ENCODE data around the gene SLC4A5. TPM values are rescaled to one million over a fixed set of nuclear protein-coding genes. Genes with fewer than 3 reads are reported as not detected.

SLC4A5 gene
- total RNA-seq, 1 donor from 2014 or later: 4.2 TPM

DNA sequence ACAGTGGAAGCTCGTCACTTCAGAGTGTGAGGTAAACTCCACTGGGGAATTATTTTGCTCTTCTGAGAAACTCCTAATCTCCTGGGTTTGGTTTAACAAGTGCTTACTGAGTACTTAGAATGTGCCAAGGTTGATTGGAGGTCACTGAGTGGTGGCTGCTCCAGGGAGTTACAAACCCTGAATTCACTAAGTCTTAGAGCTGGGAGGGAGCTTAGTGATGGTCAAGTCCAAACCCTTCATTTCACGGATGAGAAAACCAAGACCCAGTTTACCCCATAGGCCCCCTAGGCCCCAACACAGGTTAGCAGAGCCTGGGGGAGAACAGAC lies 52.0 kb downstream of the SLC4A5 start:
- peaks cover 11% of the 10 kb centered on the region for H3K4me1 Mint-ChIP-seq (ENCODE audit: unreplicated experiment)
- DNase-seq (ENCODE audit: low spot score): no peak
- H3K27ac Mint-ChIP-seq (ENCODE audit: unreplicated experiment): no peak overlapping the region
- no peaks in the 10 kb centered on the region for H3K9me3 Mint-ChIP-seq (ENCODE audit: unreplicated experiment)
- peaks cover 3% of the 10 kb centered on the region for H3K36me3 Mint-ChIP-seq (ENCODE audit: low read depth, unreplicated experiment)
- H3K4me3 Mint-ChIP-seq (ENCODE audit: unreplicated experiment): no peak overlapping the region
- no peaks in the 10 kb centered on the region for H3K27me3 Mint-ChIP-seq (ENCODE audit: unreplicated experiment)
- no peak for TF ChIP-seq CTCF (IDR thresholded peaks at IDR 0.05; ENCODE audit: unreplicated experiment)

GRCh38 chr2:74290466-74291217 lies 52.6 kb downstream of the SLC4A5 start:
- no peak for DNase-seq (ENCODE audit: low spot score)
- Mint-ChIP-seq H3K27me3 (ENCODE audit: unreplicated experiment) (no peaks in the 10 kb centered on the region), H3K9me3 (ENCODE audit: unreplicated experiment) (no peaks in the 10 kb centered on the region), H3K4me3 (ENCODE audit: unreplicated experiment) (no peak overlapping the region), H3K4me1 (ENCODE audit: unreplicated experiment) (peaks cover 11% of the 10 kb centered on the region), H3K27ac (ENCODE audit: unreplicated experiment) (no peak overlapping the region), H3K36me3 (ENCODE audit: low read depth, unreplicated experiment) (peaks cover 3% of the 10 kb centered on the region)
- TF ChIP-seq CTCF (IDR thresholded peaks at IDR 0.05; ENCODE audit: unreplicated experiment): no peak

- Mint-ChIP-seq H3K27me3 (ENCODE audit: unreplicated experiment) (no peaks in the 10 kb centered on the region), H3K36me3 (ENCODE audit: low read depth, unreplicated experiment) (peaks cover 3% of the 10 kb centered on the region), H3K4me3 (ENCODE audit: unreplicated experiment) (no peak overlapping the region), H3K4me1 (ENCODE audit: unreplicated experiment) (peaks cover 11% of the 10 kb centered on the region), H3K9me3 (ENCODE audit: unreplicated experiment) (no peaks in the 10 kb centered on the region), H3K27ac (ENCODE audit: unreplicated experiment) (no peak overlapping the region)
- TF ChIP-seq CTCF (IDR thresholded peaks at IDR 0.05; ENCODE audit: unreplicated experiment): no peak
- no peak for DNase-seq (ENCODE audit: low spot score)
These were observed 53.1 kb downstream of the SLC4A5 start for GRCh38 chr2:74290066-74290465.

GRCh38 chr2:74286725-74287124 lies 56.5 kb downstream of the SLC4A5 start:
- no peak for TF ChIP-seq CTCF (IDR thresholded peaks at IDR 0.05; ENCODE audit: unreplicated experiment)
- H3K9me3 Mint-ChIP-seq (ENCODE audit: unreplicated experiment): no peaks in the 10 kb centered on the region
- H3K4me3 Mint-ChIP-seq (ENCODE audit: unreplicated experiment): no peak overlapping the region
- DNase-seq (ENCODE audit: low spot score): no peak
- H3K36me3 Mint-ChIP-seq (ENCODE audit: low read depth, unreplicated experiment): no peaks in the 10 kb centered on the region
- H3K27me3 Mint-ChIP-seq (ENCODE audit: unreplicated experiment): no peaks in the 10 kb centered on the region
- no peaks in the 10 kb centered on the region for H3K4me1 Mint-ChIP-seq (ENCODE audit: unreplicated experiment)
- no peak overlapping the region for H3K27ac Mint-ChIP-seq (ENCODE audit: unreplicated experiment)

- no peak for TF ChIP-seq CTCF (IDR thresholded peaks at IDR 0.05; ENCODE audit: unreplicated experiment)
- H3K4me1 Mint-ChIP-seq (ENCODE audit: unreplicated experiment): peaks cover 8% of the 10 kb centered on the region
- H3K9me3 Mint-ChIP-seq (ENCODE audit: unreplicated experiment): no peaks in the 10 kb centered on the region
- H3K27ac Mint-ChIP-seq (ENCODE audit: unreplicated experiment): no peak overlapping the region
- no peak overlapping the region for H3K4me3 Mint-ChIP-seq (ENCODE audit: unreplicated experiment)
- no peak for DNase-seq (ENCODE audit: low spot score)
- no peaks in the 10 kb centered on the region for H3K36me3 Mint-ChIP-seq (ENCODE audit: low read depth, unreplicated experiment)
- H3K27me3 Mint-ChIP-seq (ENCODE audit: unreplicated experiment): peaks cover 1% of the 10 kb centered on the region
These were observed 61.9 kb downstream of the SLC4A5 start for GRCh38 chr2:74281141-74281975.
